Measurements from ENCODE around the gene MBD5. TPM values are rescaled to one million over a fixed set of nuclear protein-coding genes. Genes with fewer than 3 reads are reported as not detected.
"Not testable (repeated sequence)": the region's sequence is repeated elsewhere in the genome, so short reads cannot be mapped to it uniquely, and the experiment has no call there.

MBD5 gene
- total RNA-seq, 2 donors from 2014 or later = 34.7 to 40.9 TPM

DNA sequence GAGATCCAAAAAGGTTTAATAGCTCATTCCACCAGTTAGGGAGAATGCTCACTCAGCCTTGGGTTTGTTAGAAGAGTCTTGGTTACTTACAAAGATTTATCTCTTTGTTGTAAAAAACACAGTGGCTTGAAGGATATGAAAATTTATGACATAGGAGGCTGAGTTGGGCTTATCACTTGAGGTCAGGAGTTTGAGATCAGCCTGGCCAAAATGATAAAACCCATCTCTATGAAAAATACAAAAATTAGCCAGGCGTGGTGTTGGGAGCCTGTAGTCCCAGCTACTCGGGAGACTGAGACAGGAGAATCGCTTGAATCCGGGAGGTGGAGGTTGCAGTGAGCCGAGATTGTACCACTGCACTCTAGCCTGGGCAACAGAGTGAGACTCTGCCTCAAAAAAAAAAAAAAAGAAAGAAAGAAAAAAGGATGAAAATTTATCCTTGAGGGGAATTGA is 522.2 kb downstream of the MBD5 start:
- DNase-seq; H3K4me3 Mint-ChIP-seq; H3K27me3 Mint-ChIP-seq (ENCODE audit: low read depth); H3K9me3 Mint-ChIP-seq; H3K36me3 Mint-ChIP-seq (ENCODE audit: insufficient read depth in 2 of 2); H3K27ac Mint-ChIP-seq; ATAC-seq (replicated peaks in 1 of 2): not testable (repeated sequence)
- H3K4me1 Mint-ChIP-seq (ENCODE audit: low read depth) = peaks cover 83% of the 10 kb centered on the region

GRCh38 chr2:148545390-148546256 is 524.7 kb downstream of the MBD5 start:
- DNase-seq (peak in 1 of 2 donors; percentile 49), ATAC-seq (replicated peaks in 1 of 2) (peak; percentile 80 to 89)
- Mint-ChIP-seq H3K4me3 (peak overlapping the region; percentile 29 to 49), H3K27ac (peak overlapping the region; percentile 92), H3K4me1 (ENCODE audit: low read depth) (peaks cover 58% of the 10 kb centered on the region), H3K36me3 (ENCODE audit: insufficient read depth in 2 of 2) (peaks cover 2 to 3% of the 10 kb centered on the region in 2 donors), H3K9me3 (peaks cover 3% of the 10 kb centered on the region in 2 donors), H3K27me3 (ENCODE audit: low read depth) (no peaks in the 10 kb centered on the region)

GRCh38 chr2:148546270-148546669 is 525.4 kb downstream of the MBD5 start:
- Mint-ChIP-seq H3K9me3 (peaks cover 3% of the 10 kb centered on the region in 2 donors), H3K4me1 (ENCODE audit: low read depth) (peaks cover 52% of the 10 kb centered on the region), H3K36me3 (ENCODE audit: insufficient read depth in 2 of 2) (peaks cover 2 to 3% of the 10 kb centered on the region in 2 donors), H3K27ac (peak overlapping the region; percentile 92), H3K27me3 (ENCODE audit: low read depth) (no peaks in the 10 kb centered on the region), H3K4me3 (peak overlapping the region; percentile 13 to 39)
- DNase-seq = no peak
- ATAC-seq (replicated peaks in 1 of 2) = peak; percentile 14 to 29

DNA sequence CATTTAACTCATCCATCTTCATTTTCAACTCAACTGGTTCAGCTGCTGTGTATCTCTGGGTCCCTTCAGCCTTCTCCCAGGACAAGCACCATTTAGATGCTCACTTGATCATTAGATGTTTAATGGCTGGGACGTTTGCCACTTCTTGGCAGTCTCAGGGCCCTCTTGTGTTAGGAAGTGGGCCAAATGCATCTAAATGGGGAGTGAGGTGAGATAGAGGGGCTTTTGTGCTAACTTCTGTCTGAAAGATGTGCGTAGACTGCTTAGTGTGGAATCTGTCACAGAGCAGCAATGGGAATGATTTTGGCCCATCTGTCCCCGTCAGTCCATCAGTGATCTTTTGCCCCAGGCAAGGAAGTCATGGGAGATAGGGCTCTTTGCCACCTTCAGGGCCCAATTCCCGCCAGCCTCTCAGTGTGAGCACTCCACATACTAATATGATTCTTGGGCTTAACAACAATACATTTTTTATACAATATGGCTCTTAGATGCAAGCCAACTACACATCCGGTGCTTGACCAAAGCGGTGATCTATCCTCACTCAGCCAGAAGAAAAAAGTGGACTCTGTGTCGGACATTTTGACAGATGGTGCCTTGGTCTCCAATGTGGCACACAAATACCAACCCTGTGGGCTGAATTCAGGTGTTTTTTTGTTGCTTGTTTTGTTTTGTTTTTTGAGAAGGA is 528.0 kb downstream of the MBD5 start:
- peaks cover 3% of the 10 kb centered on the region in 2 donors for H3K9me3 Mint-ChIP-seq
- no peak overlapping the region for H3K27ac Mint-ChIP-seq
- H3K4me3 Mint-ChIP-seq = no peak overlapping the region
- DNase-seq (no peak), ATAC-seq (replicated peaks in 1 of 2) (no peak)
- peaks cover 35% of the 10 kb centered on the region for H3K4me1 Mint-ChIP-seq (ENCODE audit: low read depth)
- H3K36me3 Mint-ChIP-seq (ENCODE audit: insufficient read depth in 2 of 2) = peaks cover 0 to 3% of the 10 kb centered on the region in 2 donors
- no peaks in the 10 kb centered on the region for H3K27me3 Mint-ChIP-seq (ENCODE audit: low read depth)

GRCh38 chr2:148552675-148553331 is 531.9 kb downstream of the MBD5 start:
- ATAC-seq (replicated peaks in 1 of 2) = peak; percentile 78 to 83

DNA sequence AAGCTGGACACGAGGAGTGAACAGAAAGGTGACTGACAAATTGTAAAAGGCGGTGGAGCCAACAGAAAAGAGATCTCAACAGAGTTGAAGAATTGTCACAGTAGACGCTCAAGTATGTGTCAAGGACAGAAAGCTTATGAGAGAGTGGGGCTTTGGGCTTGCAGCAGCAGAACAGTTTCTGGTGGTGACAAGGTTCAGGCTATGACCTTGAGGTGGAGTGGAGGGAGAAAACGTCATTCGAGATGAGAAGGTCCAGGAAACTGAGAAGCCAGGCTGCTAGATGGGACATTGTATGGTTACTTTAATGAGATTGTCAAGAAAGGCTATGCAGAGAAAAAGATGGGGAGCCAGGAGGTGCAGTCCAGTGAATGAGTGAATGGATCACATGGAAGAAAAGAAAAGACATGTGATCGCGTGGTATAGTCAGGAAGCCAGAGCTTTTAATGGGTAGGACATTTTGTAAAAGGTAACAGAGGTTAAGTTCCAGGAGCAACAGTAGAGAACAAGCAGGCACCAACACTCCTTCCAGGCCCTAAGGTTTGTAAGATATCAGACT is 532.5 kb downstream of the MBD5 start:
- Mint-ChIP-seq H3K9me3 (peaks cover 0 to 2% of the 10 kb centered on the region in 2 donors), H3K4me3 (no peak overlapping the region), H3K4me1 (ENCODE audit: low read depth) (no peaks in the 10 kb centered on the region), H3K27me3 (ENCODE audit: low read depth) (no peaks in the 10 kb centered on the region), H3K27ac (no peak overlapping the region), H3K36me3 (ENCODE audit: insufficient read depth in 2 of 2) (peaks cover 0 to 1% of the 10 kb centered on the region in 2 donors)
- ATAC-seq (replicated peaks in 1 of 2) = peak; percentile 48 to 63
- peak in 1 of 2 donors; percentile 33 for DNase-seq

More at GRCh38 chr2:148552675-148553331, 531.9 kb downstream of the MBD5 start:
- peak; percentile 38 to 39 for DNase-seq
- Mint-ChIP-seq H3K36me3 (ENCODE audit: insufficient read depth in 2 of 2) (no peaks in the 10 kb centered on the region), H3K4me3 (no peak overlapping the region), H3K27ac (no peak overlapping the region), H3K27me3 (ENCODE audit: low read depth) (no peaks in the 10 kb centered on the region), H3K9me3 (peaks cover 0 to 2% of the 10 kb centered on the region in 2 donors), H3K4me1 (ENCODE audit: low read depth) (no peaks in the 10 kb centered on the region)

GRCh38 chr2:148554459-148555247 is 533.8 kb downstream of the MBD5 start:
- ATAC-seq (replicated peaks in 1 of 2) (peak; percentile 39 to 45), DNase-seq (no peak)
- no peaks in the 10 kb centered on the region for H3K4me1 Mint-ChIP-seq (ENCODE audit: low read depth)
- no peaks in the 10 kb centered on the region for H3K27me3 Mint-ChIP-seq (ENCODE audit: low read depth)
- H3K27ac Mint-ChIP-seq = no peak overlapping the region
- H3K36me3 Mint-ChIP-seq (ENCODE audit: insufficient read depth in 2 of 2) = peaks cover 0 to 1% of the 10 kb centered on the region in 2 donors
- peaks cover 0 to 2% of the 10 kb centered on the region in 2 donors for H3K9me3 Mint-ChIP-seq
- H3K4me3 Mint-ChIP-seq = no peak overlapping the region

- DNase-seq (no peak), ATAC-seq (replicated peaks in 1 of 2) (no peak)
- H3K4me1 Mint-ChIP-seq (ENCODE audit: low read depth) = no peaks in the 10 kb centered on the region
- H3K36me3 Mint-ChIP-seq (ENCODE audit: insufficient read depth in 2 of 2) = peaks cover 0 to 1% of the 10 kb centered on the region in 2 donors
- no peaks in the 10 kb centered on the region for H3K27me3 Mint-ChIP-seq (ENCODE audit: low read depth)
- H3K27ac Mint-ChIP-seq = no peak overlapping the region
- H3K9me3 Mint-ChIP-seq = peaks cover 0 to 2% of the 10 kb centered on the region in 2 donors
- H3K4me3 Mint-ChIP-seq = no peak overlapping the region
Measured at GRCh38 chr2:148555622-148556294, 534.9 kb downstream of the MBD5 start.

GRCh38 chr2:148557844-148558436 is 537.0 kb downstream of the MBD5 start:
- Mint-ChIP-seq H3K4me1 (ENCODE audit: low read depth) (no peaks in the 10 kb centered on the region), H3K4me3 (no peak overlapping the region), H3K9me3 (peaks cover 0 to 2% of the 10 kb centered on the region in 2 donors), H3K27me3 (ENCODE audit: low read depth) (no peaks in the 10 kb centered on the region), H3K36me3 (ENCODE audit: insufficient read depth in 2 of 2) (peaks cover 0 to 1% of the 10 kb centered on the region in 2 donors), H3K27ac (no peak overlapping the region)
- DNase-seq (no peak), ATAC-seq (replicated peaks in 1 of 2) (no peak)

DNA sequence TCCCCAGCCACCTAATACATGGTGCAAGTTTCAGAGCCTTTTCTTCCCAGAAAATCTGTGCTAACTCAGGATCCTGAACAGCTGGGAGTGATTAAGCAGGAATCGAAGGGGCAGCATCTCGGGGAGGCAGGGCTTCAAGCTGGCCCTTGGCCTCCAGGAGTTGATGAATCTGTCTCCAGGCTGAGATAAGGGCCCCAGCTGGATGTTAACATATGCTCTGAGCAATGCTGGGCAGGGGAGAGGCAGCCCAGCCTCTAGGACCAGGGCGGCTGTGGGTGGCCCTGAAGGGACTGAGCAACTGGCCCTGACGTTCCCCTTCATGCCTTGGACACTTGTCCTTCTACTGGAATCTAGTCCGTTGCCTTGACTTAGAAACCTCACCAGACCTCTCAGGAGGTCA is 539.6 kb downstream of the MBD5 start:
- no peak overlapping the region for H3K27ac Mint-ChIP-seq
- H3K9me3 Mint-ChIP-seq = peaks cover 2% of the 10 kb centered on the region in 2 donors
- no peak for ATAC-seq (replicated peaks in 1 of 2)
- H3K4me1 Mint-ChIP-seq (ENCODE audit: low read depth) = no peaks in the 10 kb centered on the region
- H3K36me3 Mint-ChIP-seq (ENCODE audit: insufficient read depth in 2 of 2) = peaks cover 0 to 1% of the 10 kb centered on the region in 2 donors
- H3K4me3 Mint-ChIP-seq = no peak overlapping the region
- DNase-seq = no peak
- H3K27me3 Mint-ChIP-seq (ENCODE audit: low read depth) = no peaks in the 10 kb centered on the region

DNA sequence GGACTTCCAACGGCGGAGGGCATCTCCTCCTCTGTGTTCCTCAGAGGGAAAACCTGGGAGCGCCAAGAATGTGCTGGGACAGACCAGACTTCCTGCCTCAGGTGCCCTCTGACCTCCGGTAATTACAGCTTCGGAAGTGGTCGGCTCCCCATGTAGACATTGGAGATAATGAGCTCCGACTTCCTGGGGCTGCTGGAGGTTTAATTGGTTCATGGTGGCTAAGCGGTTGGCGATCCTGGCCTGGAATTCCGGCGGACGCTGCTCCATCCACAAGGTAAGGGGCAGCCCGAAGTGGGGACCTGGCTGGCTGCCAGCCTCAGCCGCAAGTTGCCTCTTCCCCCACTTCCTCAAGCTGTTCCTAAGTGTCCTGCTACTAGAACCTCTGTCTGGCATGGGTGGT is 540.5 kb downstream of the MBD5 start:
- Mint-ChIP-seq H3K4me3 (no peak overlapping the region), H3K27me3 (ENCODE audit: low read depth) (peaks cover 3% of the 10 kb centered on the region), H3K36me3 (ENCODE audit: insufficient read depth in 2 of 2) (peaks cover 0 to 1% of the 10 kb centered on the region in 2 donors), H3K27ac (no peak overlapping the region), H3K4me1 (ENCODE audit: low read depth) (no peaks in the 10 kb centered on the region), H3K9me3 (peaks cover under 1 to 2% of the 10 kb centered on the region in 2 donors)
- DNase-seq (no peak), ATAC-seq (replicated peaks in 1 of 2) (no peak)
